ENCODE results near the gene CD79A.

DNA sequence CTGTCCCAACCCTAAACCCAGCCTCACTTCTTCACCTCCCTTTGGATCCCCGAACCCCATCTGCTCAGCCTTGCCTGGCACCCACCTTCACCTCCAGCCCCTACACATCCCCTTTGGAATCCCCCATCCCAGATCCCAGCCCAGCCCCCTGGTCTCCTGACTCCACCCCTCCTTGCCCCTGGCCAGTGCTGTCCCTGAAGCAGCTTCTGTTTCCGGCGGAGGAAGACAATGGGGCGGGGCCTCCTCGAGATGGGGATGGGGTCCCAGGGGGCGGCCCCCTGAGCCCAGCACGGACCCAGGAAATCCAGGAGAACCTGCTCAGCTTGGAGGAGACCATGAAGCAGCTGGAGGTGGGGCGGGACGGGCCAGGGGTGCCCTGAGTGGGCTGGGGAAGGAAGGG lies 29.2 kb downstream of the CD79A start:
- TF ChIP-seq CTCF (IDR thresholded peaks at IDR 0.05) (no peak), POLR2A (IDR thresholded peaks at IDR 0.05) (no peak)

All from thyroid gland (tissue), 4 donors.